HG03039 (cell line): ENCODE results near the gene ACKR3.

Experiments
- ATAC-seq: cut with Tn5 transposase; IDR thresholded peaks from one replicate; pipeline ENCODE4 v1.9.1; 2021; ENCODE audit warnings: mild to moderate bottlenecking, moderate library complexity; ENCODE audit not compliant: unreplicated experiment

ACKR3 gene

DNA sequence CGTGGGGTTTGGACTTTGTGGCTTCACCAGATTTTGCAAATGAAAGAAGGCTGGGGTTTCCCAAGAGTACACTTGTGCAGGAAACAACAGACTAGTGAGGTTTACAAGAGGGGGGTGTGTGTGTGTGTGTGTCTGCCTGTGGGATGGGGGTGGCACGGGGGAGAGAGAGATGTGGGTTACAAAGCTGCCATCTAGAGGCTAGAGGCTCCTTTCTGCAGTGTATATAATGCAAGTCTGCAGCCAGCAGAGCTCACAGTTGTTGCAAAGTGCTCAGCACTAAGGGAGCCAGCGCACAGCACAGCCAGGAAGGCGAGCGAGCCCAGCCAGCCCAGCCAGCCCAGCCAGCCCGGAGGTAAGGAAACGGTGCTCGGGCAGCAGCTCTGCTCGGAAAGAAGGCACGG lies at the start of gene ACKR3:
ACKR3 (plus strand) TSS at position 253 of the 401 bp plus-strand sequence. CDS start 10,641 bp downstream, outside the sequence.
- ATAC-seq, result peak; percentile 70

DNA sequence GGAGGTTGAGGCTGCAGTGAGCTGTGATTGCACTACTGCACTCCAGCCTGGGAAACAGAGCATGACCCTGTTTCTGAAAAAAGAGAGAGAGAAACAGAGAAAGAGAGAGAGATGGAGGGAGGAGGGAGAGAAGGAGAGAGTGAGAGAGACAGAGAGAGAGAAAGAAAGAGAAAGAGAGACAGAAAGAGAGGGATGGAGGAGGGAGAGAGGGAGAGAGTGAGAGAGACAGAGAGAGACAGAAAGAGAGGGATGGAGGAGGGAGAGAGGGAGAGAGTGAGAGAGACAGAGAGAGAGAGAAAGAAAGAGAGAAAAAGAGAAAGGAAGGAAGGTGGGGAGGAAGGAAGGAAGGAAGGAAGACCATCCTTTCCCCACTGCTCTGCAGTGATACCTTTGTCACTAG lies 48.1 kb upstream of the ACKR3 start:
- no peak for ATAC-seq

DNA sequence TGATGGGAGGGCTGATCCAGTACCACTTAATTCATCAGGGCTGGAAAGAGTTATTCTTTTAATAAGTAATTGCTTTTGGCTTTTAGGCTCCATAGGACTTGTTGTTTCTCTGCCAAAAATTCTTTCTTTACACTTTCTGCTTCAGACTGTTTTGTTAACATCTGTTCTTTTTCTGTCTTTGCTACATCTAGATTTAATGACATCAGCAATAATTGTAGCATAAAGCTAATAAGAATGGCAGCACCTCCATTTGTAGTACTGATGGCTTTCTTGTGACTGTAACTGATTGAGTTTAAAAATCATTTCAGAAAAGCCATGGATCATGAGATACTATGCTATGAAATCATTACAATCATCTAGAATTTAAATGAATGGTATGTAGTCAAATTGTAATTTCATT lies 46.4 kb upstream of the ACKR3 start:
- no peak for ATAC-seq

DNA sequence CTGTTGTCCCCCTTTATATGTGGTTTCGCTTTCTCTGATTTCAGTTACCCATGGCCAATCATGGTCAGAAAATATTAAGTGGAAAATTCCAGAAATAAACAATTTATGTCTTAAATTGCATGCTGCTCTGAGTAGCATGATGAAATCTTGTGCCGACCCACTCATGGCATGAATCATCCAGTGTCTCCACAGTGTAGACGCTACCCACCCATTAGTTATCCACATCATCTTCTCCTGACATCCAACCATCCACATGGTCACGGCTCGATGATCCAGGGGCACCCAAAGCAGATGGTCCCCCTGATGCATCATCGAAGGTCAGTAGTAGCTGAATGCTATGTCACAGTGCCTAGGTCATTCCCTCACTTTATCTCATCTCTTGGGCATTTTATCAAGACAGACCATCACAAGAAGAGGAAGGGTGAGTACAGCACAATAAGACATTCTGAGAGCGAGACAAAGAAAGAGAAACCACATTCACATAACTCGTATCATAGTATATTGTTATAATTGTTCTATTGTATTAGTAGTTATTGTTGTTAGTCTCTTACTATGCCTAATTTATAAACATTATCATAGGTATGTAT lies 44.1 kb upstream of the ACKR3 start:
- ATAC-seq, result no peak

DNA sequence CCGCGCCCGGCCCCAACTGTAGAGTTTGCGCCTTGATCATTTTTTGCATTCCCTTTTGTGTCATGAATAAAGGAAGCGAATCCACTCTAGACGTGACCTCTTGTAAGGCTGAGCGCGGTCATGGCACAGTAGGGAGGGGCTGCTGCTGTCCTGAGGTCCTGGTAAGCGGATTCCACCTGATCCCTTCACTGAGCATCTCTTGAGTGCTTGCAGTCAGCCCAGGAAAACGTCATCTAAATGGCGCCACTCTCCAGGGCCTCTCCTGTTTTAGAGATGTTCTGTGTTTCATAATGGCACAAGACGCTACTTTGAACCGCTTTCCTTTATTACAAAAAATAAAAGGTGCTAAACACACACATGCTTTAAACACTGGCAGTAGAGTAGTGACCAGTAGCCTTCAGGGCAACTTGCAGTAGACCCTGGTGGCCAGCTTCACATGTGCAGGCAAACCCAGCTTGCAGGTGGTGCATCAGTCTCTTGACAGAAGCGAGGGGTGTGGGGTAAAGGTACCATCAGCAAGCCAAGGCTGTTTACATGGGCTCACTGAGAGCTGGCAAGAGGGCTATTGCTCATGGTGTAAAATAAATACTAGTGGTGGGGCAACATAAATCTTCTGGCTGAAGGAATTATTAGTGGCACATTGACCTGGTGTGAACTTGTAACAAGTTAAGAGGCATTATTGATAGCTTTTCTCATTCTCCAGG lies 43.0 kb upstream of the ACKR3 start:
- no peak for ATAC-seq

DNA sequence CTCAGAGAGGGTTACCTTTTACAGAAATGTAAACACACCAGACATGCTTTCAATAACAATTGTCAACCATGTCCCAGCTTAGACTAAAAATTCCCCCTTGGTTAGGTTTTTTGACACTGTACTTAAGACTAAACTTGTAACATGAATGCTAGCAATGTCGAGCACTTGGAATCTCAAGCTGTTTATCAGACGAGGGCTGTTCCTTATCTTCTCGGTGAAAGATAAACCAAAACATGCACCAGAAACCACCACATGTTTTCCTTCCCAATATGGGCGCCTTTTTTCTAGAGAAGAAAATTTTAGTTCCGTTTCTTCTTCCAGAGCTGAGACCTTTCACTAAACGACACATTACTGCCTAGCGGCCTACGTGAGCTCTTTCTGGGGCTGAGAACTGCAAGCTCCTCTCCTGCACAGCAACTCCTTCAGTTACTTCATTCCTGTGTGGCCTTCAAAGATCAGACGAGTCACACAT lies 42.4 kb upstream of the ACKR3 start:
- no peak for ATAC-seq

DNA sequence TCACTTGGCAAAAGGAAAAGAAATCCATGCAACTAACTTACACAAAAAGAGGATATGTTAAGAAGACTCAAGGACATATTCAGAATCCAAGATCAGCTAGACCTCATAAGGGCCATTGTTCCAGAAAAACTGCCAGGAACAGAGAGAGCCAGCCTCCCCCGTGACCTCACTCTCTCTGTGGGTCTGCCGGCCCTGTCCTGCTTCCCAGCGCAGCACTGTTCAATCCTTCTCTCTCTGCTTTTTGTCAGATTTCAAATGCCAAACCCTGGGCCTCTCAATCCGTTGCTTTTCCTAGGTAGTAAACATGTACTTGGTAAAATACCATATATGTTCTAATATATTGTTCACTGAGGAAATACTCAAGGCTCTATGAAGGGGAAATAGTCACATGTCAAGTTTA lies 40.0 kb upstream of the ACKR3 start:
- ATAC-seq, result no peak

DNA sequence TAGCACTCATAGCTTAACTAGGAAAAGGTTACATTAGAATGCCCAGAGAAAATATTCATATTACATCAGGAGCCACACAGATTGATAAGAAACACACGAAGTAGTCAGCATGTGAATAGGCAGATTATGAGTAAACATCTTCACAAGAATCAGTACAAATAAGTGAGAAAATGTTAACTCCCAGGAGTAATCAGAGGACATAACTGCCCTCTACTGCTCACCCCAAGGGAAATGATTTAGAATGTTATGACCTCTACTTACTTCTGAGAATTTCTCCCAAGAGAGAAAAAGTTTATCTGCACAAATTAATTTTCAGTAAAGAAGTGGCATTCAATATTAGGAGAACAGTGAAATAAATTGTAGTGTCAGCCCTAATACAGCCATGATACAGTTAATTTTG lies 39.1 kb upstream of the ACKR3 start:
- no peak for ATAC-seq

DNA sequence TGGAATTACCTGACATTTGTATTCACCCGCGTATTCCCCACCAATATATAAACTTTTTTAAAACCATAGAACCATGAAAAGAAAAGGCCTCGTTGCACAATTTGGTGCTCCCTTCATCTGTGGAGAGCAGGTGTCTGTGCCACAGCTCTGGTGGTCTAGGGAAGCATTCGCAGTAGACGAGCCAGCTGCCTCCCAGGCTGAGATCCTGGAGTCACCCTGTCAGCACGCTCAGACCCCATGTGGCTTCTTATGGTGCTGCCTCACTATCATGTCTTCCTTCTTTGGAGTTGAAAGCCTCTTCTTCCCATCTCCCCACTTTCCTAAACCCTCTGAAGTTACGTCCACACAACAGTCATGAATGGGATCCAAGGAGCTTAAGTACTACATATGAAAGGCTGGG lies 38.4 kb upstream of the ACKR3 start:
- ATAC-seq, result no peak

DNA sequence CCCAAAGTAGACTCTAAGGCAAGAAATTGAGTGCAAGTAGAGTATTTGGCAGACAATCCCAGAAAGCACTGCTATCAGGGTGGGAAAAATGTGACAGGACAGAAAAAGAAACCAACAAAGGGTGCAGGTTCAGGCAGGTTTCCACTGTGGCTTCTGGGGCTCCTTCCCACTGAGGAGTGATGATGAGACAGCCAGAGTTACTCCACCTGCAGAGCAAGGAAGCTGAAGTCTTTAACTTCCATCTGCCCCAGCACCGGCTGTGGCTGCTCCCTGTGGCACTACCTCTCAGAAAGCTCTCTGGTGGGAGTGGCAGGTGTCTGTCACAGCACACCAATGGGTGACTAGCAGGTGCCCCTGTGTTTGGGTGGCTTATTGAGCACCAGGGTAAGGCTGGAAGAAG lies 37.6 kb upstream of the ACKR3 start:
- no peak for ATAC-seq

DNA sequence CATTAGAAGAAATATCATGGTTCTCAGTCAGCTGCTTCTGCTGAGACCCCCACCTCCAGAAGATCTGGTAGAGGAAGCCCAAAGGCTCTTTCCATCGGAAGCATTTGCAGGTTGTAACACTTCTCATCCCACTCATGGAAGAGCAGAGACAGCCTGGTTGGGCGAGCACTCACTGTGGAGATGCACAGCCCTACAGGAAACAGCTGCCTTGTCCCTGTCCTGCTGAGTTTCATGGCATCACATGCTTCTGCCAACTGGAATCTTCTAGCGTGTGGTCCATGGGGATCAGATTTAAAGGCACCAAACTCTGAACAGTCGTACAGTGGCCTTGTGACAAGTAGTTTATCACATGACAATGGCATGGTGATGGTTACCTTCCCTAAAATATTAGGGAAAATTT lies 36.3 kb upstream of the ACKR3 start:
- ATAC-seq, result no peak

DNA sequence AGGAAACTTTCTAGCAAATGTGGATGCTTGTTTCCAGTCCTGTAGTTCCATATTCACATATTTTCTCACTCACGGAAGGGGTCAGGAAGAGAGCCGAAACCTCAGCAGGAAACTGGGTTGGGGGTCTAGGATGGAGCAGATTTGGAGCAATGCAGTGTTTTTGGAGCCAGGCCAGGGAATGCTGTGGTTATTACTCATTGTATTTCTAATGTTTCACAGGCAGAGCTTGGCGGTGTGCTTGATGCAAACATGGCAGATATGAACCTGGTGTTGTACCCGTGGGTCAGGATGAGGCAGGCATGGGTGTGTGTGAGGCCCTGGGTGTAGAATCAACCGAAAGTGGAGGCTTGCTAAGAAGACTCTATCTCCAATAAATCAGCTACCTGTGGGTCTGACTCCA lies 34.6 kb upstream of the ACKR3 start:
- no peak for ATAC-seq

DNA sequence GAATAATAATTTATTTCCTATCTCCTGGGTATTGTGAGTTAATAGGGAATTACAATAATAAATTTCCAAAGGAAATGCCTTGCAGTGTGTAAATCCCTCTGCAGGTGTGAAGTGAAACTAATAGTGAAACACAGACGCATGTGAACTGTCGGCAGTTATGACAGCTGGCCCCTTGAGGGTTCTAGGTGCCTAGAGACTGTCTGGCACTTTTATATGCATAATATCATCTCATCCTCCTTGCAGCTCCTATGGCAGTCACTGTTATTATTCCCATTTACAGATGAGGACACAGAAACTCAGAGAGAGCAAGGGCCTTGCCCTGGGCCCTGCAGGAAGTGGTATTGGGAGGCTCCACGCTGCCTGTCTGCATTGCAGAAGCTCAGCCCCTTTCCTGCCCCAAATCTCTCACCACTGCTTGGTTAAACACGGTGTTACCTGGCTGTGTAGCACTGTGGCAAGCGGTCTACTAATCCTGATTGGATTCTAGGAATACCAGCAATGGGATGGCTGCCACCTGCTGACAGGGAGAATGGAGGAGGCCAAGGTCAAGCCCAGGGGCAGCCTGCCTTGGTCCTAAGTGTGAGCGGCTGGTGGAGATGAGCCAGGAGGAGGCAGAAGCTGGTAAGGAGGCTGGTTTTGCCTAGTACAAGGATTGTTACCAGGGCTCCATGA lies 32.8 kb upstream of the ACKR3 start:
- no peak for ATAC-seq

DNA sequence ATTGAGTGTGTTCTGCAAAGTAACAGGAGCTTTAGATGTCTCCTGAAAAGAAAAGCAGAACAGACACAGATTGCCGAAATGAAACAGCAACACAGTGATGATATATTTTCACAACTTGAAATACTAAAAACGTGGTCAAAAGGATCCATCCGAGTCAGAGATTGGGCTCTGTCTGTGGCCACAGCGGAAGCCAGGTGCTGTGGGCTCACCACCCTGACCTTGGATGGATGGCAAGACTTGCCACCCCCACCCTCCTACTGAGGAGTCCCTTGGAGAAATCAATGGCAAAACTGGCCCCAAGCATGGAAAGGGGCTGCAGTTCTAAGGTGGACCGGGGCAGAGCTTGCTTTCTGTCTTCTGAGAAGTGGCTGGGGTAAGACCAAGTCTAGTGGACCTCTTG lies 31.4 kb upstream of the ACKR3 start:
- ATAC-seq, result no peak

DNA sequence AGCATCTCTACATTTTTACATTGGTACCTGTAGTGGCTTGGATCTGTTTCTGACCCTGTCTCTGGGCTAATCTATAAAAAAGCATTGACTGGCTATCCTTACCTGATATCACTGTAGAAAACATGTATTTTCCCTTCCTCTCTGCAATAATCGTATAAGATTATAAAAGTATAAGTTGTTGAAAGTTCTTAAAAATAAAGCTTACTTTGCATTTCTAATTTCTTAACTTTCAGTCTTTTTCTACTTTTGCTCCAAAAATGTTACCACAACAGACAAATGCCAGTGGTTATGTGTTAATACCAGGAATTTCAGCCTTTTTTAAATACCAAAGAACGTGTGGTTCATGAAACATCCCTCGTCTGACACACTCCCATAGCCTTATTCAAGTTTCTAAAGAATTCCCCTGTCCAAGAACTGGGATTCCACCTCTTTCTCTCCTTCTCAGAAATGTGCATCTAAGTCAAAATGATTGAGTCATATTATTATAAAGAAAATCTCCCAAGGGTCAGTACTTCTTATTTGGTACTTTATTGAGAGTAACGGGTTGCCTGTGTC lies 28.5 kb upstream of the ACKR3 start:
- ATAC-seq, result no peak

DNA sequence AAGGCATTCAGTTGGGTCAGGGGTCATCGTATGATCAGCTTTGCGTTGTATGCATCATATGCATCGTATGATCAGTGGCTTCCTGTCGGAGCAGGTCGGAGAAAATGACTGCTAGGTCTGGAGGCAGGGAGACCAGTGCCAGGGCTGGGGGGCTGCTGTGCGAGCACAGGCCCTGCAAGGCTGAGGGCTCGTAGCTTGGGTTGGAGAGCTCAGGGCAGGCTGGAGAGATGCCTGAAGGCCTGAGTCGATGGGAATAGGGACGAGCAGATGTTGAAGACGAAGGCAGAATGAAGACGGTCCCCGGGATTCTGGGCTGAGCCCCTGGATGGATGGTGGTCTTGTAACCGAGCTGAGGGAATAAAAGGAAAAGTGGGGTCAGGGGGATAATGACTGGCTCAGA lies 25.3 kb upstream of the ACKR3 start:
- ATAC-seq, result no peak

DNA sequence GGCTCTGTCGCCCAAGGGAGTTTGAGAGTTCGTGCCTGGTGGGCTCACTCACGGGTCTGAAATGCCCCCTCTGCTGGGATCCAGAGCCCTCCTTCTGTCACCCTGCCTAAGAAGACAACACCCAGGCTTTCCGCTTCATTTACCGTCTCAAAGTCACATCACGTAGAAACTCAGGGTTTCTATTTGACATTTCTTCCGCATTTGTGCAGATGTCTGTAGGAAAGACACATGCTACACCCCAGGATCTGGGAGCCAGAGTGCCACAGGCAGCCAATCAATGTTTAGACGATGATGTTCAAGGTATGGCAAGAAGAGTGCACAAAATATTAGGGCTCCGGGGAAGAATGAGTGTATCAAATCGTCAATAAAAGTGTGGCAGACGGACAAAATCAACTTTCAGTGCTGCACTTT lies 24.4 kb upstream of the ACKR3 start:
- no peak for ATAC-seq

DNA sequence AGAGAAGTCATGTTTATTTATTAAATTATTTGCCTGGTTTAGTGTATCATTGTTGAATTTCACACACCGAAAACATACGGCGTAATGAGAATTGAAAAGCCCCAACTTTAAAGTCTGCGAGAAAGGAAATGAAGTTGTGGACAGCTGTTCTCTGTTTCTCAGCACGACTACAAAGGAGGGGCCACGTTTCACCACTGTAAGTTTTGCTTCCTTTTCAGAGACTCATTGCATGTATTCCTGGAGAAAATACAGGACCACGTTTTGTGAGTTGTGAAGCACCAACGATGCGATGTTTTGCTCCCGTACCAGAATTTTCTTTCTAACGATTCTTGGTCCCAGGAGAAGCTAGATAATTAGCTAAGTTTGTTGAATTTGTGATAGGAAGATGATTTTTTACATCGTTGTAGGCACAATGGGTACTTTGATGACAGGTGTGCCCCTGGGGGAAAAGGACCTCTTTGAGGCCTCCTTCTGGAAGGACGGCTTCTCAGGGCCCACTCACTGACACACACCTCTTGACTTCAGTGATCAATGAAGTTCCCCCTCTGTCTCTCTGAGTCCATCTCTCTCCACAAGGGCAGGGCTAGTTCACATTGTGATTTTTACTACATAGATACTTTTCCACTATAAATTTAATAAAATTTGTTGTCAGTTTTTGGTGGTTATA lies 23.7 kb upstream of the ACKR3 start:
- ATAC-seq, result peak; percentile 57

DNA sequence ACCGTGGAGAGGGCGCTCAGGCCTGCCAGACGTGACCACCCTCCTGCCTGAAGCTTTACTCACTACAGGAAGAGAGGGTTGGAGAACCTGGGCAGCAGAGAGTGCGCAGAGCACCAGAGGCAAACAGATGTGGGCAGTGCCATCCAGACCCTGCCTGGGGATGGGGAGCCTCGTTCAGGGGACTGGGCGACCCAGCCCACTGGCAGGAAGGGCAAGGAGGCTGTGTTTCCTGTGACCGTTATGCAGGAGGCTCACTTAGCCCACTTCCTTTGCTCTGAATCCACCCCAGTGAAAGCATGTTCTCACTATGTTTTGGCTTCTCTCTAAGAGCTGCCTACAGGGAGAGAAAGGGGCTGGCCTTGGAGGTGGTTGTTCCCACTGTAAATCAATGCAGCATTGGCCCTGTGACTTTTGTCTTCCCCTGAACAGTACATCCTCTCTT lies 23.0 kb upstream of the ACKR3 start:
- ATAC-seq, result no peak

DNA sequence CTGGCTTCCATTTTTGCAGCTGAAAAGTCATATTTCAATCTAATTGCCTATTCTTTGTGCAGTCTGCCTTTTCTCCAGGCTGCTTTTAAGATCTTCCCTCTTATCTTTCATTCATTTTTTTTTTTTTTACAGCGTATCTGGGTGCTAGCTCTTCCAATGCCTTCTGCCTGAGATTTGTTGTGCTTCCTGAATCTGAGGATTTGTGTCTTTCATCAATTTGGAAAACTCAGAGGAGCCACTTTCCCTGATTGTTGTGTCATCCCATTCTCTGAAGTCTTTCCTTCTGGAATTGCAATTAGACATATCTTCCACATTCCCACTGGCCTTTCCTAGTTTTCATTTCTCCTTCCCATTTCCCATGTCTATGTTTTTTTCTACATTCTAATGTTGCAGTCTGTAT lies 21.9 kb upstream of the ACKR3 start:
- no peak for ATAC-seq

DNA sequence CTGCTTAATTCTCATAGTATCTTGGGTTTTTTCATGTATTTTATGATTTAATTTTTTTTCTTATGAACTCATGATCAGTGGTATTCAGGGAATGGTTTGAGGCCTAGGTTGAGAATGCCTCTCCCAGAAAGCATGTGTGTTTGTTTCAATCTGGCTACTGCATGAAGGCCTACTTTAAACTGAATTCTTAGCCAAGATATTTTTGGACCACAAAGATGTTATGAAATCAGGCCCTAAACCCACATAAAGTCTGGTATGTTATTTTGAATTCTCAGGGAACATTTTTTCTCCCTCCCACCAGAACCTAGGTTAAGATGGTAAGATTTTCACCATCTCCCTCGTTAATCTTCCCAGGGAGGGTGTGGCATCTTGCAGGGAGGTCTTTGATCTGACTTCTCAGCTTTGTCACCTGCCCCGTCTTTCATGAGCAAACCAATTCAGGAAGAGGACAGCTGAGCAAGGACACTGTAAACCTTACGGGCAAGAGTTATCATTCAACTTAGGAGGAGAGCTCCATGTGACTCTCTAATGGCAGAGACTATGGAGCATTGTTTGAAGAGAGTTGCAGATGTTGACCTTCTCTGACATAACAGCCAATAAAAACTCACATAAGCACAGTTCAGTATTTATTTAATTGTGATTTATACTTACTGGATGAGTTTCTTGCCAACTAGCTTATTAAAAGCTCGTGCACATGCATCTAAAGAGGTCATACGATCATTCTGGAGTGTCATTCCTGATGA lies 21.3 kb upstream of the ACKR3 start:
- ATAC-seq, result no peak
